ENCODE measurements around the gene PCMT1.
"Not testable (repeated sequence)": the region's sequence is repeated elsewhere in the genome, so short reads cannot be mapped to it uniquely, and the experiment has no call there.

PCMT1 gene

GRCh38 chr6:149751239-149751638, 1.7 kb downstream of the PCMT1 start:
- no peak for DNase-seq

- not testable (repeated sequence) for DNase-seq
These were observed 2.4 kb downstream of the PCMT1 start for GRCh38 chr6:149751920-149752319.

GRCh38 chr6:149752600-149753373, 3.2 kb downstream of the PCMT1 start:
- no peak for DNase-seq

GRCh38 chr6:149753374-149753637, 3.8 kb downstream of the PCMT1 start:
- DNase-seq, result not testable (repeated sequence)

GRCh38 chr6:149754548-149754947, 5.0 kb downstream of the PCMT1 start:
- no peak for DNase-seq

- DNase-seq, result no peak
These were observed 6.0 kb downstream of the PCMT1 start for GRCh38 chr6:149755300-149756260.

GRCh38 chr6:149756261-149756636, 6.7 kb downstream of the PCMT1 start:
- DNase-seq, result no peak

GRCh38 chr6:149761438-149761837, 11.9 kb downstream of the PCMT1 start:
- no peak for DNase-seq

GRCh38 chr6:149763866-149764265, 14.3 kb downstream of the PCMT1 start:
- no peak for DNase-seq

GRCh38 chr6:149766156-149766769, 16.7 kb downstream of the PCMT1 start:
- DNase-seq, result no peak

- no peak for DNase-seq
These were observed 20.1 kb downstream of the PCMT1 start for GRCh38 chr6:149769676-149770075.

GRCh38 chr6:149771185-149771584, 21.6 kb downstream of the PCMT1 start:
- no peak for DNase-seq

GRCh38 chr6:149771925-149772324, 22.4 kb downstream of the PCMT1 start:
- DNase-seq, result no peak

- no peak for DNase-seq
These were observed 28.1 kb downstream of the PCMT1 start for GRCh38 chr6:149777624-149778023.

GRCh38 chr6:149779644-149779963, 30.1 kb downstream of the PCMT1 start:
- no peak for DNase-seq

- no peak for DNase-seq
These were observed 32.2 kb downstream of the PCMT1 start for GRCh38 chr6:149781715-149782114.

GRCh38 chr6:149782337-149782736, 32.8 kb downstream of the PCMT1 start:
- no peak for DNase-seq

GRCh38 chr6:149783551-149783950, 34.0 kb downstream of the PCMT1 start:
- no peak for DNase-seq

- no peak for DNase-seq
These were observed 56.6 kb downstream of the PCMT1 start for GRCh38 chr6:149806127-149806526.

GRCh38 chr6:149809798-149810197, 60.3 kb downstream of the PCMT1 start:
- DNase-seq, result no peak

GRCh38 chr6:149813351-149813750, 63.8 kb downstream of the PCMT1 start:
- DNase-seq, result no peak

GRCh38 chr6:149815788-149816187, 66.2 kb downstream of the PCMT1 start:
- DNase-seq, result no peak

GRCh38 chr6:149820506-149820905, 71.0 kb downstream of the PCMT1 start:
- DNase-seq, result no peak

GRCh38 chr6:149821492-149821891, 72.0 kb downstream of the PCMT1 start:
- no peak for DNase-seq
